ENCODE measurements around the gene RIT1.
A peak's percentile ranks its signal among the peaks of the same experiment; 100 is the strongest.

Gene RIT1

GRCh38 chr1:155911156-155912055 lies at the start of gene RIT1:
Gene RIT1, minus strand, starts transcription at chr1:155911349. Its CDS starts 588 bp downstream, at chr1:155910761.
- peak; percentile 30 for DNase-seq

GRCh38 chr1:155960081-155960745 lies 49.1 kb upstream of the RIT1 start:
- DNase-seq, result no peak

- DNase-seq, result no peak
Observed at GRCh38 chr1:155957411-155957915, 46.3 kb upstream of the RIT1 start.

GRCh38 chr1:155954645-155955044 lies 43.5 kb upstream of the RIT1 start:
- DNase-seq, result no peak

DNA sequence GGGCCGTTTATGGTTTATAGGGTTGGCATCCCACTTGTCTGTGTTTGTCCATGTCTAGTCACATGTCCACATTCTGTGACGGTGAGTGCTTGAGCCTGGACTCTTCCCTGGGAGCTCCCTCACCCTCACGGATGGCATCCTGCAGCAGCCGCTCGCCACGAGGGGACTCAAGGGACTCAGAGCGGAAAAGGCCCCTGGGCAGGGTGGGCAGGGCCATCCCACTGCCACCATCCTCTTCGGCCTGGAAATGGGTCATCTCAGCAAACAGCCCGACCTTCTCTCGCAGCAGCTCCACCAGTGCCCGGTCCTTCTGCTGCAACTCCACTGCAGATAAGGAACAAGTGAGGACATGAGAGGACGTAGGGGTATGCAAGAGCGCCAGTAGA lies 41.3 kb upstream of the RIT1 start:
- no peak for DNase-seq

- no peak for DNase-seq
Observed at GRCh38 chr1:155951753-155952504, 40.8 kb upstream of the RIT1 start.

DNA sequence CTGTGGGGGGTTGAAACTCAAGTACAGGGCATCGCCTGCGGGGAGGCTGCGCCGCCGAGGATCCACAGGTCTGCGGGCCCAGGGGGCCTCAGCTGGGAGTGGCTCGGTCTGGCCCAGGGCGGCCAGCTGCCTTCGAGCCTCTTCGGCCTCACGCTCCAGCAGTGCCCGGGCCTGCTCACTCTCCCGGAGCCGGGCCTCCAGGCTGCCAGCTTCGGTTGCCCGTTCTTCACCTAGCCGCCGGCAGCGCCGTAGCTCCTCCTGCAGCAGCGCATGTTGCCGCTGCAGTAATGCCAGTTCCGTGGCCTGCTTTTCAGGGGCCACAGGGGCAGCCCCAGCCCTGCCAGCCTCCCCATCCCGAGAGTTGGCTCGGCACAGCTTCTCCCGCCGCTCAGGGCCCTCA lies 39.7 kb upstream of the RIT1 start:
- DNase-seq, result no peak

- no peak for DNase-seq
Observed at GRCh38 chr1:155947741-155948140, 36.6 kb upstream of the RIT1 start.

- no peak for DNase-seq
Observed at GRCh38 chr1:155947292-155947691, 36.1 kb upstream of the RIT1 start.

DNA sequence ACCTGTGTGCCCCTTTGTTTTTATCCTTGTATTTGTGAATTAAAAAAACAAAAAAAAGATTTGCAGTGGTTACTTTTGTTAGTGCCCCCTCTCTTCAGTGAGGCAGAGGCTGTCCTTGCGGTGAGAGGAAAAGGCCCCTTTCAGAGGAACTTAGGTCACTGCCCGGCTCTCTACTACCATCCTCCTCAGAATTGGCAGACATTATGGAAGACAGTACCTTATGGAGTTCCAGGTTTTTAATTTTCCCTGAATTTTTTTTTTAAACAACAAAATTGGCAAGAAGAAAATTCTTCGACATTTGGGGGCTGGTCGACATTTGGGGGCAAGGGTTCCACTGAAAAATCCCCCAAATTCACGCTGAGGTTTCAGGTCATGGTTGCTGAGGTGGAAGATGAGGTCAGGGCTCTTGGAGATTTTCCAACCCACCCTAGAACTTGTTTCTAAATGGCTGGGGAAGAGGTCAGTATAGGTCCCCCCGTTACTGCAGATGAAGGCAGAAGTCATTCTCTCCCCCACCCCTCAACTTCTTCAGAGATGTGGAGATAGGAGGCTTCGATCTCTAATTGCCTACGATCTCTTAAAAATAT lies 35.6 kb upstream of the RIT1 start:
- no peak for DNase-seq

DNA sequence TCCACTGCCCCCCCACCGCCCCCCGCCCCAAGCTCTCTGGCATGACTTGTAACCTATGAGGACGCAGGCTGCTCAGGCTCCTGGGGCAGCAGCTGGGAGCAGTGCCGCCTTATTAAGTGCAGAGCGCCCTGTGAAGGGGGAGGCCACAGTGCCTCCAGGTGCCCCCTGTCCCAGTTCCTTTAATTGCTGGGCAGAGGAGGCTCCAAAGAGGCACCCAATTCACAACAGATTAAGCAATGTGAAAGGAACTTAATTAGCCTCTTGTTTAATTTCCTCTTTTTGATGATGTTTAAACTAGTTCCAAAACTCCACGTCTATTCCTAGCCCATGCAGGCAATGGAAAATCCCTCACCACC lies 33.3 kb upstream of the RIT1 start:
- no peak for DNase-seq

DNA sequence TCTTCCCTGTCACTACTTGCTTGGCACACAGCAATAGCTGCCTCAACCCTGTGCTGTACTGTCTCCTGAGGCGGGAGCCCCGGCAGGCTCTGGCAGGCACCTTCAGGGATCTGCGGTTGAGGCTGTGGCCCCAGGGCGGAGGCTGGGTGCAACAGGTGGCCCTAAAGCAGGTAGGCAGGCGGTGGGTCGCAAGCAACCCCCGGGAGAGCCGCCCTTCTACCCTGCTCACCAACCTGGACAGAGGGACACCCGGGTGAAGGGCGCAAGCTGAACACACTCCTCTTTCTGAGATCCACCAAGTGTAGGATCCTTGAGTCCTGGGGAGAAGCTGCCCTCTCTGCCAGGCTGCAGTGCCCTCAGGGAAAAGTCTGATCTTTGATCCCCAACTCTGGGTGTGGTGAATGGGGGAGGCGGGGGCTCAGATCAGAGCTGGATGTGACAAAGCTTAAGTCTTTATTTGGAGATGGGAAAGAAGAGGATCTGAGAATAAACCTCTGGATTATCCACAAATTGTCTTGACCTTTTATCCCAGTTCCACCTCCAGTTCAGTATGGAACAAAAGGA lies 31.5 kb upstream of the RIT1 start:
- DNase-seq, result no peak

- DNase-seq, result no peak
Observed at GRCh38 chr1:155941845-155942531, 30.8 kb upstream of the RIT1 start.

DNA sequence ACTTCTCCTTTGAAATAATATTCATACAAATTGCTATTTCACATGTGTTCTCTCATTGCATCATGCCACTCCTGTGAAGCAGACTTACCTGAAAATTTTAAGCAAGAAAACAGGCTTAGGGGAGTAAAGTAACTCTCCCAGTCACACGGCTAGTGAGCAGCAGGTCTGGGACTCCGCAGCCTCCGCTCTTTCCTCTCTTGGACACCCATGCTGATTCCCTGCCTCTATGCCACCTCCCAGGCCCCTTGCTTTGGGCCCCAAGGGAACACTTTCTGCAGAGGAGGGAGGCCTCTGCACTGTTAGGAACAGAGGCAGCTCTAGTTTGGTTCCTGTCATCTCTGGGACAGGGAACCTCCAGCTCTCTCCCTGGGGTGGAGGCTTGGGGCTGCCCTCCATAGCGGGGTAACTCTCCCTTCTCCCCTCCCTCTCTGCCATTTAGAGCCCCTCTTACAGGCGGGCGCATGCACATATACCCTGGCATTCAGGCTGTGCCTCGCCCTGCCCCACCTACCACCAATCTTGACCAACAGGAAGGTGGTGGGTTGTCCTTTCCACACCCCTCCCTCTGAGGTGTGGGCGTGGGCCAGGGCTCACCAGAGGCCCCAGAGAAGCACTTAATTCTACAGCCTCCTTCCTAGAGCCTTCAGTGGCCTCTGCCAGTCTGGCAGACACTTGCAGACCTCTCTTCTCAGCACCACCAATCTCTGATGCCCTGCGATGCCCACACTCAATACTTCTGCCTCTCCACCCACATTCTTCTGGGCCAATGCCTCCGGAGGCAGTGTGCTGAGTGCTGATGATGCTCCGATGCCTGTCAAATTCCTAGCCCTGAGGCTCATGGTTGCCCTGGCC lies 30.1 kb upstream of the RIT1 start, which contains the start of gene RXFP4:
RXFP4 (plus strand) TSS at position 646 of the 852 bp plus-strand sequence; CDS start at position 718, 72 bp downstream.
- no peak for DNase-seq

DNA sequence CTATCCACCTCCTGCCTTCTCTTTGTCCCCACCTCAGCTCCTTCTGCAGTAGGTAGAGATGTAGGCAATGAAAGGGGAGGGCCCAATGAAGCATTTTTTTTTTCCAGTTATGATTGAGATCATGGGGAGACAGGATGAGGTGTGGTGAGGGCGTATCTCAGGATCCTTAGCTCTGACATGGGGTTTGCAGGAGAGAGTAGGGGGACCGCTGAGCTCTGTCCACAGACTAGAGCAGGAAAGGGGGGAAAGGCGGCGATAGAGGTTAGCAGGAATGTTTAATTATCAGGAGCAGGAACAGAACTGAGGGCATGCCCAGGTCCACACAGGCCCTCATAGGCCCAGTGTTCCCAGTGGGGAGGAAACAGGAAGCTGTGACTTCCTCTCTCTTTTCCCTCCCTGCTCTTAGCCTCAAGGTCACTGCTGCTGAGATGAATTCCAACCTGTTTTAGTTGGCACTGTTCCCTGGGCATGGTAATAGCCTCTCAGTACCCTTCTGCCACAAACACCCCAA lies 29.4 kb upstream of the RIT1 start:
- DNase-seq, result no peak

DNA sequence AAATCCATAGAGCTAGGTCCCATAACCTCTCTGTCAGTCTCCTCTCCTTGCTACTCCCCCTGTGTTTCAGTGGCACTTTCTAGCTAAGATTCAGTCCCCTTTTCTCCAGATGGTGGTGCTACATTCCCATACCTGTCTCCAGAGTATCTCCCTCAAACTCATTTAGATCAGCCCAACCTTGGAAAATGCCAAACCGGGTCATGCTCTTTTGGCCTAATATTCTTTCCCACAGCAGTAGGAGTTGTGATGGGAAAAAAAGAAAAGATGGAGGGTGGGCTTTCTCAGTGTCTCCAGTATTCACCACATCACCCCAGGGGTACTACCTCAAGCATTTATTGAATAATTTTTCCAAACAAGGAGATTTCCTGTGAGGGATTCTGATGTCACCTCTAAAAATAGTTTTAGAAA lies 27.1 kb upstream of the RIT1 start:
- DNase-seq, result no peak

DNA sequence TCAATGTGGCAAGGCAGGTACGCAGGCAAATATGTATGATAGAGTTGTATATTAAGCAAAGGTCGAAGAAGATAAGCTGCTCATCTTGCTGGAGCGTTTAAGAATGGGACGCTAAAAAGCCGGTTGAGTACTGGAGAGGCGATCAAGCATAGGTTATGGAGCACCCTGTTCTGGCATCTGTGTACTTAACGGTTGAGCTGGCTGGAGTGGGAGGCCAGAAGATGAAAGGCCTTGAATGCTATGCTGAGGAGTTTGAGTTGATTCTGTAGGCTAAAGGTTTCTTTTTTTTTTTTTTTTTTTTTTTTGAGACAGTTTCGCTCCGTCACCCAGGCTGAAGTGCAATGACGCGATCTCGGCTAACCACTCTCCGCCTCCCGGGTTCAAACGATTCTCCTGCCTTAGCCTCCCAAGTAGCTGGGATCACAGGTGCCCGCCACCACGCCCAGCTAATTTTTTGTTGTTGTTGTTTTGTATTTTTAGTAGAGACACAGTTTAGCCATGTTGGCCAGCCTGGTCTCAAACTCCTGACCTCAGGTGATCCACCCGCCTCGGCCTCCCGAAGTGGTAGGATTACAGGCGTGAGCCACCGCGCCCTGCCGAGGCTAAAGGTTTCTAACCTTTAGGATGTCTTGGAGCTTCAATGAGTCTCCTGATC lies 23.9 kb upstream of the RIT1 start:
- DNase-seq, result no peak

DNA sequence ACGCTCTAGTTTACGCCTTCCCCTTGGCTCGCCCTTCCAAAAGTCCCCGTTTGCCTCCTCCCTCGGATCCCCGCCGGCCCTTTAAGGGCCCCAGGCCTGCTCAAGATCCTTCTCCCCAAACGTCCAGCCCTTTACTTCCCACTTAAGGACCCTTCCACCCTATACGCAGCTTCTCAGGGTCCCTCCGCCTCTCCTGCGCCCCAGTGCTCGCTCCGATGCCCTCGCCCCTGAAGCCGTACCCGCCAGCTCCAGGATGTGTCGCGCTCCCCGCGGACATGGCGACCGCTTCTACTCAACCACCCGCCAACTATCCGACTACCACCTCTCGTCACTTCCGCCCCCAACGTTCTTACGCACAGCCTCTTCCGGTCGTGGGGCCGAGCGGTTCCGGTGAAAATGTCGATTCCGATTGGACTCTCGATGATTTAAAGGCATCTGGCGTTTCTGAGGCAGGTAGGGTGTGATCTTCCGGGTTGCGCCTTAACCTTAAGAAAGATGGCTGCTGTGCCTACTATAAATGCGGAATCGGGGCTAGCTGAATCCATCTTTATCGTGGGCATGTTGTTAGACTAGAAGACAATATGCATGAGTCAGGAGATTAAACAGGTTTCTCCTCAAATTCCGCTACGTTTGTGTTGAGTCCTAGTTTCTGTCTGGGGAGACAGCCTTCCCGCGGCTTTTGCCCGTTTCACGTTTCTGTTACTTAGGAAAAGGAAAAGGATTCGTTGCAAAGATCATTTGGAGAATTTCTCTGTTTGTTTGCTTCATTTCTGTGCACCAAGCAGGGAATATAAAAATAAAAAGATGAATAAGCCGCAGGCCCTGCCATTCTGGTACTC lies 23.2 kb upstream of the RIT1 start, which contains the start of gene KHDC4:
KHDC4 (minus strand) TSS at position 317 of the 839 bp plus-strand sequence; CDS start at position 277, 40 bp downstream.
- DNase-seq, result peak; percentile 100

DNA sequence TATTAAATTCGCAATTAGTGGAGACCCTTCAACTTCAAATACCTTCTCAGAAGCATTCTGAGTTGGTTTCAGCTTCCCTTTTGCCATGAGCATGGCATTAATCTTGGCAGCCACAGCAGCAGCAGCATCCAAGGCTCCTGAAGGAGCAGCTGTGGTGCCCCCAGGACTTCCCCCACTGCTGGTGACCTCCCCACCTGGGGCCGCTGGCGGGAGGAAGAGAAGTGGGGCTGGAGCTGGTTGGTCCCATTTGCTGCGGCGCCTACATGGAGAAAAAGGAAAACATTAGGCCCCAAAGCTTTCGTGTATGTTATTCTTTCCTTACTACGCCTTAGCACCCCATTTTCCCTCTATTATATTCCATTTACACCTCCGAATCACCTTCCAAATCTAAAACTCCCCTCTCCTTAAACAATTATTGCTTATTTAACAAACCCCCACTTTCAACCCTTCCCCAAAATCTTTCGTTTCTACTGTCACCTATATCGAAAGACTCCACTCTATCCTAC lies 22.5 kb upstream of the RIT1 start:
- DNase-seq, result no peak

Data from NCI-H1048 (cell line).